Femur (tissue), 1 donor: ENCODE measurements around the gene IP6K2.

Experiments used
- DNase-seq: peaks from one replicate; pipeline ENCODE4 v3.0.0-alpha.2; 2017

IP6K2 gene

GRCh38 chr3:48662753-48663488 lies 54.1 kb downstream of the IP6K2 start, which contains the start of gene CELSR3:
TSS of gene CELSR3 (minus strand) at chr3:48662886. CDS start at chr3:48662634, 252 bp downstream.
- peak; percentile 80 for DNase-seq

- DNase-seq = no peak
Measured at GRCh38 chr3:48662145-48662752, 54.8 kb downstream of the IP6K2 start.

DNA sequence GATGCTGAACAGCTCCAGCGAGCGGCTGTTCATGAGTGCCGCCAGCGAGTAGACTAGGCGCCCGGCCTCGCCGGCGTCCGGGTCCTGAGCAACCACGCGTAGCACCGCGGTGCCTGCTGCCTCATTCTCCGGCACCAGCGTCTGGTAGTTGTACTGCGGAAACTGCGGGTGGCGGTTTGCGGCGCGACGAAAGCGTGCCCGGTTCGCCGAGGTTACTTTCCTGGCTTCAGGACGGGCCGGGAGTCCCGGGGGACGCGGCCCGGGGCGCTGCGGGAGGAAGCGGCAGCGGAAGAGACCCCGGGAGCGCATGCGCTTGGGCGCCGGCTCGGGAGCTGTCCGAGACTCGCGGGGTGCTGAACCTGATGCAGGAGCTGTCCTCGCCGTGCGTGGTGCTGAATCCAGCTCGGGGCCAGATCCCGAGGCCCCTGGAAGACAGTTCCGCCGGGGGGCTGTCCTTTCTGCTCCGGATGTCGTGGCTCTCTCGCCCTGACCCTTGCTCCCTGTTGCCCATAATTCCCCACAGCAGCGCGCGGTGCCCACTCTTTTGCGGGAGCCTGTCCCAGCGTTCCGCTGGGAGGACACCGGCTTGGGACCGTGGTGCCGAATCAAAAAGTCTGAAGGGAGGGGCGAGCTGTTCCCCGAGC lies 55.4 kb downstream of the IP6K2 start:
- DNase-seq = peak; percentile 87

DNA sequence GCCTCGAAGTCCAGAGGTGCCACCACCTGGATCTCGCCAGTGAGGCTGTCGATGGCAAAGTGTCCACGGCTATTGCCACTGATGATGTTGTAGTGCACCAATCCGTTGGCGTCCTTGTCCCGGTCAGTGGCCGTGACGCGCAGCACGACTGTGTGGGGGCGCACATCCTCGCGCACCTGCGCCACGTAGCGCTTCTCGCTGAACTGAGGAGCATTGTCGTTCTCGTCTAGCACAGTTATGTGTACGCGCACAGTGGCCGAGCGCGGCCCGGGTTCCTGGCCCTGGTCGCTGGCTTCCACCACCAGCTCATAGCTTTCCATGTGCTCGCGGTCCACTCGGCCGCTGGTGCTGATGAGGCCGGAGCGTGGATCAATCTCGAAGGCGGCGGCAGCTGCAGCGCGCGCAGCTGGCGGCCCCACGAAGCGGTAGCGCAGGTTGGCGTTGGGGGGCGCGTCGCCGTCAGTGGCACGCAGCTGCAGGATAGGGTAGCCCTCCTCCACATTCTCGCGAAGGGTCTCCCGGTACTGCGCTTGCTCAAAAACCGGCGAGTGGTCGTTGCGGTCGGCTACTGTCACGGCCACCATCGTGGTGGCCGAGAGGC lies 56.1 kb downstream of the IP6K2 start:
- no peak for DNase-seq

DNA sequence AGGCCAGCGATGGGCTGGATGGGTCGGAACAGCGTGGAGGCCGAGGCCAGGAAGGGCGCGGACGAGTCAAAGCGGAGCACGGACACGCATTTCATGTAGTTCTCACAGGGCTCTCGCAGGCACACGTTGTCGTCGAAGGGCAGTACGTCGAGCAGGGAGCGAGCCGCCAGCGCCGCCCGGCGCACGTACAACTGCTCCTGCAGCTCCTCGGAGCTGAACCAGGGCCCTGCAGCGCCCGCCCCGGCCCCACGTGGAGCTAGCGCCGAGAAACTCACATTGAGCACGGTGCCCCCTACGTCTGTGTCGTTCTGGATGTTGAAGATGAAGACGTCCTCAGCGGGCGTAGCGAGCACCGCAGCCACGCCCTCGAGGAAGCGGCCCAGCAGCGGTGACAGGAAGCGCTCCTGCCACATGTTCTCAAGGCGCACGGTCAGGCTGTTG lies 60.2 kb downstream of the IP6K2 start:
- DNase-seq = no peak

- peak; percentile 83 for DNase-seq
Measured at GRCh38 chr3:48656061-48656840, 60.8 kb downstream of the IP6K2 start.

- no peak for DNase-seq
Measured at GRCh38 chr3:48655606-48656005, 61.4 kb downstream of the IP6K2 start.

DNA sequence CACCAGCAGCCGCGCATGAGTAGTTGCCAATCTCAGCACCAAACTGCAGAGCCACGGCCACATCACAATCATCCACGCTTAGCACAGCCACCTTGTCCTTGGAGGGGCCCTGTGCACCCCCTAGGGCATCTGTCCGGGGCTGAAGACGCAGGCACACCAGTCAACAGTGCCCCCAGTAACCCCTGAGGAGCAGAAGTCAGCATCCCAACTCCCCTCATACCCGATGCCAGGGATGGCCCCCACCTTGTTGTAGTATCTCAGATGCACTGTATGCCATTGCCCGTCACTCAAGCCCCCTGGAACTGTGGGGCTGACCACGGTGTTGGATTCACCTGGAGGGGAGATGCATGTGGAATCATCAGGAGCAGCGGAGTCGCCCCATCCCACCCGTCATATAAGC lies 62.0 kb downstream of the IP6K2 start:
- DNase-seq = no peak

- no peak for DNase-seq
Measured at GRCh38 chr3:48652923-48653715, 63.9 kb downstream of the IP6K2 start.

DNA sequence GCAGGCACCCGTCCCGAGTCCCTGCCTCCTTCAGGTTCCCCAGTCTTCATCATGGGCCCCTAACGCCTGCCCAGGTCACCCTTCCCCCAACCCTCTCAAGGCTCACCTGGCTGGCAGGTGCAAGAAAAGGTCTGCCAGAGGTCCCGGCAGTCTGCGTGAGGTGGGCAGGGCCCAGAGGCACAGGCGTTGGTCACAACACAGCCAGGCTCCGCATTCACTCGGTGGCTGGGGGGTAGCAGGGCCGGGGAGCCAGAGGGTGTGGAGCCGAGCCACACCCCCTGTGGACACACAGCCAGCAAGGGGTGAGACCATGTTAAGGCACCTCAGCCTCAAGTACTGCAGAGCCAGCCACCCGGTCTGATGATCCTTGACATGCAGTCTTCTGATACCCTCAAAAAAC lies 65.2 kb downstream of the IP6K2 start:
- DNase-seq = no peak

GRCh38 chr3:48650723-48651122 lies 66.3 kb downstream of the IP6K2 start:
- no peak for DNase-seq

- no peak for DNase-seq
Measured at GRCh38 chr3:48648188-48648850, 68.7 kb downstream of the IP6K2 start.

GRCh38 chr3:48647714-48648113 lies 69.3 kb downstream of the IP6K2 start:
- DNase-seq = no peak

- DNase-seq = no peak
Measured at GRCh38 chr3:48644898-48645760, 71.9 kb downstream of the IP6K2 start.

DNA sequence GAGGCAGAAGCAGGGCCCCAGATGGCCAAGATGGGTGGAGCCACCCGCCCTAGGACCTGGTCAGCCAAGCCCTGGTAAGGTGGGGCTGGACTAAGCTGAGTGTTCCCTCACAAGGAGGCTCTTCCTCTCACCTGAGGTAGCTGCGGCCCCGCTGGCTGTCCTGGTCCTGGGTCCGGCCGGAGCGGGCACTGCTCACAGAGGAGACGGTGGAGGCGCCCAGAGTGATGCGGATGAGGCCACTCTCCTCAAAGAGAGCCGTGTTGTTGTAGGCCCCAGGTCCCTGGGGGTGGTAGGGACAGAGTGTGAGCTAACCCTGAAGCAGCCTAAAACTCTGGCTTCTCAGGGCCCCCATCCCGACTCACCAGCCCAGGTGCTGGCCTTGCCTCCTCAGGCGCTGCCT lies 74.4 kb downstream of the IP6K2 start:
- no peak for DNase-seq

DNA sequence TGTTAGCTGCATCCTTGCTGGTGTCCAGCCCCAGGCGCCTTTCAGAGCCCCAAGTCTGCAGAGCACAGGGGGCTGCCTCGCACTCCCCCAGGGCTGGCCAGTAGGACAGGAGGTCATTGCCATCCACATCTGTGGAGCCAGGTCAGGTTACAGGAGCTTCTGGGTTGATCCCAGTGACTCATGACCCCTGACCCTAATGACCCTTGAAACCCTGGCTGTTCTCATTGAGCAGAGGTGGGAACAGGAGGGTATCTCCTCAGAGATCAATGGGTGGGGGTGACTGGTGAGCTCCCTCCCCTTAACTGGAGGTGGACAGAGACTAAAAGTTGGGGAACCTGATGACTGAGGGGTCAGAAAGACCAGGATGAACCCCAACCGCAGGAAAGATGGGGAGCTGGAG lies 75.6 kb downstream of the IP6K2 start:
- DNase-seq = no peak

GRCh38 chr3:48639944-48640606 lies 76.9 kb downstream of the IP6K2 start:
- no peak for DNase-seq
